IPS-20b (cell line): ENCODE data around the gene ADAMTS14.
"Not testable (repeated sequence)": the region's sequence is repeated elsewhere in the genome, so short reads cannot be mapped to it uniquely, and the experiment has no call there.

Experiments
- H3K27ac ChIP-seq: one replicate; pipeline ENCODE4 v1.5.1; 2013; ENCODE audit warnings: low read length
- H3K27me3 ChIP-seq: 2 replicates; pipeline ENCODE4 v1.6.1; 2013; ENCODE audit warnings: mild to moderate bottlenecking, low read length, inconsistent platforms; ENCODE audit not compliant: insufficient read depth
- H3K36me3 ChIP-seq: 2 replicates; pipeline ENCODE4 v1.6.1; 2013; ENCODE audit warnings: low read depth, mild to moderate bottlenecking, inconsistent platforms, low read length, moderate library complexity; ENCODE audit not compliant: insufficient read depth
- H3K4me1 ChIP-seq: 2 replicates; pipeline ENCODE4 v1.6.1; 2013; ENCODE audit warnings: mild to moderate bottlenecking, control low read depth, inconsistent platforms, low read length, moderate library complexity; ENCODE audit not compliant: insufficient read depth
- H3K4me3 ChIP-seq: 2 replicates; pipeline ENCODE4 v1.5.1; 2013; ENCODE audit warnings: mild to moderate bottlenecking, low read length, inconsistent platforms
- H3K9ac ChIP-seq: 2 replicates; pipeline ENCODE4 v1.6.1; 2013; ENCODE audit warnings: low read depth, mild to moderate bottlenecking, inconsistent platforms, low read length, moderate library complexity
- H3K9me3 ChIP-seq: 2 replicates; pipeline ENCODE4 v1.6.1; 2013; ENCODE audit warnings: mild to moderate bottlenecking, low read depth, low read length, inconsistent platforms; ENCODE audit not compliant: insufficient read depth

Gene ADAMTS14

GRCh38 chr10:70763567-70763966, 91.3 kb downstream of the ADAMTS14 start:
- Histone ChIP-seq H3K4me1 (peaks cover 13% of the 10 kb centered on the region; the same call in 1 of the 2 replicates), H3K36me3 (no peaks in the 10 kb centered on the region), H3K4me3 (no peak overlapping the region), H3K27ac (no peak overlapping the region), H3K27me3 (no peaks in the 10 kb centered on the region), H3K9me3 (peaks cover 21% of the 10 kb centered on the region), H3K9ac (no peak overlapping the region)

DNA sequence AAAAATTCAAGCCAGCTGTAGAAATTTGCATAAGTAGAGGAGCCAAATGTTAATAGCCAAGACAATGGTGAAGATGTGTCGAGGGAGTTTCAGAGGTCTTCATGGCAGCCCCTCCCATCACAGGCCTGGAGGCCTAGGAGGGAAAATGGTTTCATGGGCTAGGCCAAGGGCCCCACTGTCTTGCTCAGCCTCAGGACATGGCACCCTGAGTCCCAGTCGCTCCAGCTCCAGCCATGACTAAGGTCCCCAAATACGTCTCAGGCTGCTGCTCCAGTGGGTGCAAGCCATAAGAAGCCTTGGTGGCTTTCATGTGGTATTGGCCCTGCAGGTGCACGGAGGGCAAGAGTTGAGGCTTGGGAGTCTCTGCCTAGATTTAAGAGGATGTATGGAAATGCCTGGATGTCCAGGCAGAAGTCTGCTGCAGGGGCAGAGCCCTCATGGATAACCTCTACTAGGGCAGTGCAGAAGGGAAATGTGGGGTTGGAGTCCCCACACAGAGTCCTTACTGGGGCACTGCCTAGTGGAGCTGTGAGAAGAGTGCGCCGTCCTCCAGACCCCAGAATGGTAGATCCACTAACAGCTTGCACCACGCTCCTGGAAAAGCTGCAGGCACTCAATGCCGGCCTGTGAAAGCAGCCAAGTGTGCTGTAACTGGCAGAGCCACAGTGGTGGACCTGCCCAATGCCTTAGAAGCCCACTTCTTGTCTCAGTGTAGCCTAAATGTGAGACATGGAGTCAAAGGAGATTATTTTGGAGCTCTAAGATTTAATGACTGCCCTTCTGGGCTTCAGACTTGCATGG, 93.7 kb downstream of the ADAMTS14 start:
- no peak overlapping the region for H3K27ac ChIP-seq
- no peak overlapping the region for H3K9ac ChIP-seq
- H3K36me3 ChIP-seq: no peaks in the 10 kb centered on the region
- no peaks in the 10 kb centered on the region for H3K27me3 ChIP-seq
- no peak overlapping the region for H3K4me3 ChIP-seq
- H3K9me3 ChIP-seq: peaks cover 21% of the 10 kb centered on the region
- peaks cover under 1% of the 10 kb centered on the region; the same call in 1 of the 2 replicates for H3K4me1 ChIP-seq

- H3K9me3 ChIP-seq: peaks cover 21% of the 10 kb centered on the region
- not testable (repeated sequence) for H3K27ac ChIP-seq, H3K36me3 ChIP-seq, H3K9ac ChIP-seq, H3K4me1 ChIP-seq, H3K27me3 ChIP-seq, H3K4me3 ChIP-seq
These were observed 95.8 kb downstream of the ADAMTS14 start for GRCh38 chr10:70768026-70768685.

GRCh38 chr10:70769121-70769520, 96.8 kb downstream of the ADAMTS14 start:
- H3K36me3 ChIP-seq: no peaks in the 10 kb centered on the region
- H3K27me3 ChIP-seq: no peaks in the 10 kb centered on the region
- no peaks in the 10 kb centered on the region for H3K4me1 ChIP-seq
- H3K27ac ChIP-seq: no peak overlapping the region
- H3K9ac ChIP-seq: no peak overlapping the region
- H3K4me3 ChIP-seq: no peak overlapping the region
- H3K9me3 ChIP-seq: peaks cover 21% of the 10 kb centered on the region

DNA sequence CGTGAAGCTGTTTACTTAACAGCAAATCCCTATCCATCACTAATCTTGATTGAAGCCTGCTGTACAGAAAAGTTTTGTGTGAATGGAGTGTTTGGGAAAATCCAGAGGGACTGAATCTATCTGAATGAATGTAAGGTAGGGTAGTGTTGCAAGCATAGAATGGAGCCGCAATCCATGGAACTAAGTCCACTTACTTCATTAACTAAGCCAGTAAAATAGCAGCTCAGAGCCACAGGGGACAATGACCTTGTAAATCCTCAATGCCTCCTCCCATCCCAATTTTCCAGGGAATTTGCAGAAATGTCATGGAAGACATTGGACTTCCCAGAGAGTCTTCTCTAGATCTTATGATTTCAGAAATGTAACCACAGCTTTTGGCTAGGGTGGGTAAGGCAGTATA, 97.7 kb downstream of the ADAMTS14 start:
- Histone ChIP-seq H3K9me3 (peaks cover 21% of the 10 kb centered on the region), H3K9ac (no peak overlapping the region), H3K27me3 (no peaks in the 10 kb centered on the region), H3K4me3 (no peak overlapping the region), H3K27ac (no peak overlapping the region), H3K4me1 (no peaks in the 10 kb centered on the region), H3K36me3 (no peaks in the 10 kb centered on the region)

DNA sequence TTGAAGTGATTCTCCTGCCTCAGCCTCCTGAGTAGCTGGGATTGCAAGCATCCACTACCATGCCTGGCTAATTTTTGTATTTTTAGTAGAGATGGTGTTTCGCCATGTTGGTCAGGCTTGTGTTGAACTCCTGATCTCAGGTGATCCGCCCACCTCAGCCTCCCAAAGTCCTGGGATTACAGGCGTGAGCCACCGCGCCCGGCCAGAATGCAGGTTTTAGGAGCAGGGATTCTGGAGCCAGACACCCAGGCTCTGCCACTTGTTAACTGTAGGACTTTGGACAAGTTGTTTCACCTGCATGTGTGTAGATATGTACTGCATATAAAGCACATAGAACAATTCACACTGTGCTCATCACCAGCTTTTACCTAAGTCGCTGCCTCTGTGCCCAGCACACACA, 98.2 kb downstream of the ADAMTS14 start:
- not testable (repeated sequence) for H3K4me1 ChIP-seq, H3K27me3 ChIP-seq, H3K9ac ChIP-seq, H3K27ac ChIP-seq, H3K36me3 ChIP-seq, H3K4me3 ChIP-seq
- H3K9me3 ChIP-seq: peaks cover 17% of the 10 kb centered on the region

DNA sequence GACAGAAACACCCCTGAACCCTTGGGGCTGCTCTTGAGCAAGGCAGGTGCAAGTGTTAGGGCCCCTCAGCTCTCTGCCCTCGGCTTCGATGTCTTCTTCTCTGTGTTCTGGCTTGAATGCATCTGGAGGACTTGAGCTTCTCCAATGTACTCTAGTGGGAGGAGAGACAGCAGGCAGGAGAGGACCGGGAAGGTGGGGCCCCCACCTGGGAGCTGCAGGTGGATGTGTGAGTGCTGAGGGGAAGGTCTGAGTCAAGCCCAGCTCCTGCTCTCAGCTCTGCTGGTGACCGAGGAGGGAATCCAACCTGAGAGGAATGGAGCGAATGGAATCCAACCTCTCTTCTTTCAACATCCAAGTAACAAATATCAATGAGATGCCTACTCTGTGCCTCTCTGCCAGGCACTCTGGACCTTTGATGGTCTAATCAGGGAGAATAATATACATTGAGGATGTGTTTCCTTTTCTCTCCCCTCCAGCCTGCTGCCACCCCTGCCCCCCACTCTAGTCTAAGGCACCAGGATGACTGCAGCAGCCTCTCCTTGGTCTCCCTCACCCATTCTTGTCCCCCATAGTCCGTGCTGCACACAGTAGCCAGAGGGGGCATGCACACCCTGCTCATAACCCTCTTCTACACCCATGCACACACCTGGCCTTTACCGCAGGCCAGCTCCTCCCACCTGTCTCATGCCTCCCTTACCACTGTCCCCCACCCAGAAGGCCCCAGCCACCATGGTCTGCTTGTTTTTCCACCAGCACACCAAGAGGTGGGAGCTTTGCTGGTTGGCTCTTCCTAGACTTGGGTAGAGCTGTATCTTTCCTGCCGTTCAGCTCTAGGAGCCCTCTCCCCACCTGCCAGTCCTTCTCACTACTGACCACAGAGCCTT, 99.2 kb downstream of the ADAMTS14 start:
- Histone ChIP-seq H3K36me3 (no peaks in the 10 kb centered on the region), H3K9ac (no peak overlapping the region), H3K27ac (no peak overlapping the region), H3K4me1 (no peaks in the 10 kb centered on the region), H3K9me3 (peaks cover 7% of the 10 kb centered on the region; the same call in 1 of the 2 replicates), H3K4me3 (no peak overlapping the region), H3K27me3 (no peaks in the 10 kb centered on the region)

DNA sequence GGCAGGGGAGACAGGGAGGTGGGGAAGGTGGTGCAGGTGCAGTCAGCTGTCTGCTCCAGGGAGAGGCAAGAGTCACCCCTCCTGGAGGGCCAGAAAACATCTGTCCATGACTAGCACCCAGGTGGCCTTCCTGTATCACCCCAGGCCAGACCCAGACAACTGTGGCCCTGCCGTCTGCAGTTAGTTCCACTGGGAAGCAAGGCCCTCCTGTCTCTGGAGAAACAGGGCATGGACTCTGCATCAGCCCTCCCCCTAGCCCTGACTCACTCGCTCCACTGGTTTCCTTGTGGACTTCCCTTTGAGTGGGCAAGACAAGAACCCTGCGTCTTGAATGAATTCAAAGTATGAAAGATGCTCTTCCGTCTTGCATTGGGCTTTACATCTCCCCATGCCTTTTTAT, 100.3 kb downstream of the ADAMTS14 start:
- Histone ChIP-seq H3K4me1 (no peaks in the 10 kb centered on the region), H3K9me3 (no peaks in the 10 kb centered on the region), H3K9ac (no peak overlapping the region), H3K36me3 (no peaks in the 10 kb centered on the region), H3K4me3 (no peak overlapping the region), H3K27ac (no peak overlapping the region), H3K27me3 (no peaks in the 10 kb centered on the region)

DNA sequence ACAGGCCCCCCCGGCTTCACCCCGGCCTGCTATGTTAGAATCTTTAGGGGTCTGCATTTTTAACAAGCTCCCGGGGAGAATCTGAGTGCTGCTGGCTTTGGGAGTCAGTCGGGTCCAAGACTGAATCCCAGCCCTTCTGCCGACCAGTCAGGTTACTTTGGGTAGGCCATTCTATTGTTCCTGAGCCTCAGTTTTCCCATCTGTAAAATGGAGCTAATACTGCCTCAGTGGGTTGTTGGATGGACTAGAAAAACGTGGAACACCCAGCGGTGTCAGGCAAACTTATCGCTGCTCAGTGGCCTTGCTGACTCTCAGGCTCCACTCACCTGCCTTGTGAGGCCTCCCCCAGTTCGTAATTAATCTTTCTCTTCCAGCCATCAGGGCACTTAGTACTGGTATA, 101.2 kb downstream of the ADAMTS14 start:
- no peak overlapping the region for H3K4me3 ChIP-seq
- H3K9ac ChIP-seq: no peak overlapping the region
- no peaks in the 10 kb centered on the region for H3K9me3 ChIP-seq
- no peak overlapping the region for H3K27ac ChIP-seq
- H3K27me3 ChIP-seq: no peaks in the 10 kb centered on the region
- no peaks in the 10 kb centered on the region for H3K4me1 ChIP-seq
- no peaks in the 10 kb centered on the region for H3K36me3 ChIP-seq

DNA sequence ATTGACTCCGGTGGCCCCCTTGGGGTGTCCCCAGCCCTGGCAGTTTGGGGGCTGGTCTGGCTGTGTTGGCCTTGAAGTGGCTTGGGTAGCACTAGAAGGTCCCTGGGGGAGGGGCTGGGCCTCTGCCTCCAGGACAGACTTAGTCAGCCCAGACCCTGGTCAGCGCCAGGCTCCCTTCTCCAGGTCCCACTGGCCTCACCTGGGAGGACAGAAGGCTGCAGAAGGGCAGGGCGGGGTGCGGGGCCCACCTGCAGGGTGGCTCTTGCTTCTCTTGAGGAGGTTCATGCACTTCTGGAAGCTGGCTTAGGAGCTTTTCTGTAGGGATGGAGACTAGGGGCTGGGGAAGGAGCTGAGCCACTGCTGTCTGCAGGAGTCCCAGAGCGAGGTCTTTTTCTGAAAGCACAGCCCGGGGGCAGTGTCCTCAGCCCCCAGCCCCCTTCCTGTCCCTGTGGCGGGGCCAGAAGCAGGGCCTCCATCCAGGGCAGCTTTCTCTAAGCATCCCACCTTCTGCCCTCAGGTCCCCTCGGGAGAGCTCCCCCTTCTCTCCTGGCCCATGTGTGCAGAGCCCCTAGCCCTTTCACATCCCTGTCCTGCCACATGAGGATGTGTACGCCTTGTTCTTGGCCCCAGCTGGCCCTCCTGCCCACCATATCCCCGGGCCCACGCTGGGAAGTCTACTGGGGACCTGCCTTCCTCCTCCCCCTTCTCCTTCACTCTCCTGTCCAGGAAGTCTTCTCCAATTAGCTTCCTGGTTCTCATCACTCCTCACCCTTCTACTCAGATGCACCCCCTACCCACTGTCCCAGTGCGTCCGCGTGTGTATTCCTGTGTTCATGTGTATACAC, 101.9 kb downstream of the ADAMTS14 start:
- no peak overlapping the region for H3K4me3 ChIP-seq
- no peak overlapping the region for H3K27ac ChIP-seq

More for the DNA sequence above, 101.9 kb downstream of the ADAMTS14 start:
- Histone ChIP-seq H3K9me3 (no peaks in the 10 kb centered on the region), H3K27me3 (no peaks in the 10 kb centered on the region), H3K4me1 (no peaks in the 10 kb centered on the region), H3K9ac (no peak overlapping the region), H3K36me3 (no peaks in the 10 kb centered on the region)
